OCI-LY7 (cell line): ENCODE data around the gene DCAF4. TPM values are rescaled to one million over a fixed set of nuclear protein-coding genes. Genes with fewer than 3 reads are reported as not detected.

ENCODE experiments used
- BruUV-seq: library from RNA; stranded (reverse); fragments of 400-500 nt; replicated peaks from 2 replicates; lab custom pipeline; 2021; lab: Mats Ljungman, UMichigan
- CTCF ChIA-PET: fragments of 300-600 bp; sonication (Branson Sonifier 250); formaldehyde crosslinking; loops from one replicate; lab custom pipeline; 2022; ENCODE audit warnings: antibody characterized with exemption; ENCODE audit not compliant: unreplicated experiment; lab: Charles Lee
- POLR2A ChIA-PET: fragments of 300-600 bp; sonication (Branson Sonifier 250); formaldehyde crosslinking; loops from one replicate; lab custom pipeline; 2022; ENCODE audit warnings: antibody characterized with exemption; lab: Charles Lee
- DNase-seq: peaks from one replicate; pipeline ENCODE4 v3.0.0-alpha.2; 2015; ENCODE audit warnings: low spot score
- H2AFZ ChIP-seq: fragments of 200-600 bp; sonication (generic), shearing (Covaris generic); 2 replicates; pipeline ENCODE4 v1.6.1; 2014; ENCODE audit warnings: mild to moderate bottlenecking, antibody characterized with exemption, low read length, moderate library complexity
- H3K27ac ChIP-seq: fragments of 200-600 bp; sonication (generic); 2 replicates; pipeline ENCODE4 v1.5.1; 2014; ENCODE audit warnings: mixed run types, low read depth, mild to moderate bottlenecking, moderate library complexity, low read length, inconsistent platforms; ENCODE audit not compliant: poor library complexity, severe bottlenecking
- H3K36me3 ChIP-seq: fragments of 200-600 bp; sonication (generic); 2 replicates; pipeline ENCODE4 v1.6.1; 2014; ENCODE audit warnings: mild to moderate bottlenecking, antibody characterized with exemption, low read length, moderate library complexity, mixed read lengths; ENCODE audit not compliant: insufficient read depth
- H3K4me1 ChIP-seq: fragments of 200-600 bp; sonication (generic); 2 replicates; pipeline ENCODE4 v1.5.1; 2014; ENCODE audit warnings: mild to moderate bottlenecking, low read length; ENCODE audit not compliant: insufficient read depth, poor library complexity, severe bottlenecking
- H3K4me2 ChIP-seq: fragments of 200-600 bp; sonication (generic); 2 replicates; pipeline ENCODE4 v1.6.1; 2014; ENCODE audit warnings: mild to moderate bottlenecking, low read length
- H3K4me3 ChIP-seq: fragments of 200-600 bp; sonication (generic); 2 replicates; pipeline ENCODE4 v1.5.1; 2014; ENCODE audit warnings: mild to moderate bottlenecking, low read depth, low read length; ENCODE audit not compliant: poor library complexity, severe bottlenecking
- H3K79me2 ChIP-seq: fragments of 200-600 bp; sonication (generic); 2 replicates; pipeline ENCODE4 v1.6.1; 2016; ENCODE audit warnings: low read depth, mild to moderate bottlenecking, low read length, moderate library complexity, mixed read lengths; ENCODE audit not compliant: insufficient read depth
- H3K9me2 ChIP-seq: fragments of 200-600 bp; sonication (generic); 2 replicates; pipeline ENCODE4 v1.6.1; 2016; ENCODE audit warnings: mild to moderate bottlenecking, low read length, mixed read lengths; ENCODE audit not compliant: insufficient read depth
- H3K9me3 ChIP-seq: fragments of 200-600 bp; sonication (generic); 2 replicates; pipeline ENCODE4 v1.6.1; 2014; ENCODE audit warnings: mild to moderate bottlenecking, mixed run types, low read length, mixed read lengths
- H4K20me1 ChIP-seq: fragments of 200-600 bp; sonication (generic); 2 replicates; pipeline ENCODE4 v1.6.1; 2014; ENCODE audit warnings: mild to moderate bottlenecking, antibody characterized with exemption, low read length, moderate library complexity, mixed read lengths; ENCODE audit not compliant: insufficient read depth
- CTCF ChIP-seq: fragments of 200-600 bp; sonication (generic); conservative IDR thresholded peaks from 2 replicates; pipeline ENCODE4 v1.5.1; 2014; ENCODE audit warnings: mild to moderate bottlenecking, antibody characterized with exemption, low read length, moderate library complexity, mixed read lengths
- EZH2phosphoT487 ChIP-seq: fragments of 200-600 bp; sonication (generic); IDR thresholded peaks from 2 replicates; pipeline ENCODE4 v1.6.1; 2018; ENCODE audit warnings: low read depth, borderline replicate concordance, mild to moderate bottlenecking, mixed run types, antibody characterized with exemption, low read length, moderate library complexity, mixed read lengths
- intact Hi-C: fragments of 100-400 bp; cut with micrococcal nuclease; formaldehyde crosslinking; loops from one replicate; pipeline ENCODE4 v1.10.0; 2022; ENCODE audit not compliant: unreplicated experiment
- total RNA-seq, 2 experiments: library from RNA; depleted of rRNA in 1 of 2; stranded (reverse); fragments of >200 nt in 1 of 2; shearing (Covaris generic) in 1 of 2; gene quantifications; 2 replicates each; pipeline ENCODE4 v1.2.3, GENCODE V29; 2014 to 2022

The DCAF4 gene
- total RNA-seq, 2 experiments from 2014 or later, result 31.1 to 48.8 TPM

- no peak overlapping the region for H3K4me3 ChIP-seq
- H3K9me3 ChIP-seq, result no peaks in the 10 kb centered on the region
- H3K4me2 ChIP-seq, result no peak overlapping the region
- no peak overlapping the region for H3K27ac ChIP-seq
- BruUV-seq, result no TSS peak
- no peak overlapping the region for H2AFZ ChIP-seq
- POLR2A ChIA-PET, result no interaction called here
- TF ChIP-seq EZH2phosphoT487 (no peak), CTCF (no peak)
- no peaks in the 10 kb centered on the region for H4K20me1 ChIP-seq
- no peak for DNase-seq
- CTCF ChIA-PET, result no interaction called here
- no peaks in the 10 kb centered on the region for H3K9me2 ChIP-seq
- intact Hi-C loops, result no loop called here
- H3K4me1 ChIP-seq, result no peaks in the 10 kb centered on the region
- H3K79me2 ChIP-seq, result 0 out of 2 replicates have a peak, but pooled peaks cover 8% of the 10 kb centered on the region
- peaks cover 81% of the 10 kb centered on the region for H3K36me3 ChIP-seq
Measured at GRCh38 chr14:72941286-72941985, 15.2 kb downstream of the DCAF4 start.

- no peak overlapping the region for H2AFZ ChIP-seq
- H3K4me1 ChIP-seq, result no peaks in the 10 kb centered on the region
- no peaks in the 10 kb centered on the region for H3K9me2 ChIP-seq
- no peaks in the 10 kb centered on the region for H3K9me3 ChIP-seq
- H4K20me1 ChIP-seq, result no peaks in the 10 kb centered on the region
- intact Hi-C loops, result no loop called here
- TF ChIP-seq CTCF (0 out of 2 replicates have a peak, but pooled peaks have one; percentile 12), EZH2phosphoT487 (no peak)
- H3K4me3 ChIP-seq, result no peak overlapping the region
- H3K27ac ChIP-seq, result no peak overlapping the region
- ChIA-PET POLR2A (no interaction called here), CTCF (no interaction called here)
- DNase-seq, result no peak
- no TSS peak for BruUV-seq
- H3K4me2 ChIP-seq, result no peak overlapping the region
- no peaks in the 10 kb centered on the region for H3K79me2 ChIP-seq
- peaks cover 92% of the 10 kb centered on the region for H3K36me3 ChIP-seq
Measured at GRCh38 chr14:72942934-72943333, 16.7 kb downstream of the DCAF4 start.

GRCh38 chr14:72943876-72944430 lies 17.7 kb downstream of the DCAF4 start:
- TF ChIP-seq CTCF (no peak), EZH2phosphoT487 (no peak)
- Histone ChIP-seq H2AFZ (no peak overlapping the region), H3K4me3 (no peak overlapping the region), H4K20me1 (no peaks in the 10 kb centered on the region), H3K79me2 (no peaks in the 10 kb centered on the region), H3K4me1 (no peaks in the 10 kb centered on the region), H3K27ac (no peak overlapping the region), H3K9me2 (no peaks in the 10 kb centered on the region), H3K9me3 (no peaks in the 10 kb centered on the region), H3K4me2 (no peak overlapping the region), H3K36me3 (peaks cover 93% of the 10 kb centered on the region)
- POLR2A ChIA-PET, result no interaction called here
- intact Hi-C loops, result no loop called here
- BruUV-seq, result no TSS peak
- DNase-seq, result no peak
- CTCF ChIA-PET, result no interaction called here
